H1 (cell line): ENCODE results near the gene GFOD1. TPM values are rescaled to one million over a fixed set of nuclear protein-coding genes. Genes with fewer than 3 reads are reported as not detected.

Experiments
- CTCF ChIA-PET: fragments of 300-600 bp; sonication (Branson Sonifier 250); formaldehyde crosslinking; loops from one replicate; lab custom pipeline; 2021; ENCODE audit not compliant: partially characterized antibody; lab: Charles Lee
- POLR2A ChIA-PET: fragments of 300-600 bp; sonication (Branson Sonifier 250); formaldehyde crosslinking; loops from one replicate; lab custom pipeline; 2021; ENCODE audit warnings: inconsistent platforms; ENCODE audit not compliant: partially characterized antibody; lab: Charles Lee
- DNase-seq, 2 experiments: peaks; one replicate each; pipeline versions ENCODE4 v3.0.0 to v3.0.0-alpha.2; 2010 to 2022; ENCODE audit warnings: low spot score in 2 of 2, low read depth in 1 of 2, mixed read lengths in 1 of 2
- FAIRE-seq: peaks from 2 replicates; lab custom pipeline; 2011; peaks lifted over from hg19 to GRCh38; lab: Jason Lieb, UNC
- H2AFZ ChIP-seq: 2 replicates; pipeline ENCODE4 v1.8.1; 2012; ENCODE audit warnings: low read length, inconsistent platforms
- H2AK5ac ChIP-seq: 2 replicates; pipeline ENCODE4 v1.6.1; 2013; ENCODE audit warnings: low read depth, low read length
- H2BK120ac ChIP-seq: replicated peaks from 2 replicates; pipeline ENCODE3; 2013; ENCODE audit warnings: low read depth, low read length, inconsistent platforms
- H2BK12ac ChIP-seq: 2 replicates; pipeline ENCODE4 v1.6.1; 2013; ENCODE audit warnings: low read depth, low read length
- H2BK15ac ChIP-seq: 2 replicates; pipeline ENCODE4 v1.6.1; 2013; ENCODE audit warnings: low read length
- H2BK20ac ChIP-seq: 2 replicates; pipeline ENCODE4 v1.6.1; 2013; ENCODE audit warnings: low read length
- H2BK5ac ChIP-seq: 2 replicates; pipeline ENCODE4 v1.6.1; 2013; ENCODE audit warnings: low read depth, low read length
- H3K14ac ChIP-seq: 2 replicates; pipeline ENCODE4 v1.6.1; 2013; ENCODE audit warnings: inconsistent platforms; ENCODE audit not compliant: insufficient read length
- H3K18ac ChIP-seq: 2 replicates; pipeline ENCODE4 v1.6.1; 2013; ENCODE audit warnings: low read length; ENCODE audit errors: extremely low read depth
- H3K23ac ChIP-seq: 2 replicates; pipeline ENCODE4 v1.6.1; 2013; ENCODE audit warnings: inconsistent platforms; ENCODE audit not compliant: insufficient read length
- H3K23me2 ChIP-seq: 2 replicates; pipeline ENCODE4 v1.6.1; 2013; ENCODE audit warnings: low read depth, low read length
- H3K27ac ChIP-seq: 2 replicates; pipeline ENCODE4 v1.6.1; 2011; ENCODE audit warnings: low read depth, low read length, inconsistent platforms
- H3K27me3 ChIP-seq, 4 experiments: replicated peaks in 1 of 4; 1 replicate in 1 of 4; 2 replicates in 3 of 4; pipeline versions ENCODE4 v1.6.1 to v1.8.1; 2011 to 2013; ENCODE audit warnings: low read length in 3 of 4, mild to moderate bottlenecking in 3 of 4, inconsistent platforms in 2 of 4, mixed read lengths in 2 of 4, moderate library complexity in 1 of 4; ENCODE audit not compliant: control insufficient read depth in 3 of 4, insufficient read depth in 3 of 4; ENCODE audit errors: extremely low read depth in 1 of 4
- H3K36me3 ChIP-seq, 4 experiments: 2 replicates each; pipeline versions ENCODE4 v1.6.1 to v1.8.1; 2011 to 2013; ENCODE audit warnings: mild to moderate bottlenecking in 4 of 4, low read length in 3 of 4, moderate library complexity in 2 of 4, control low read depth in 1 of 4, inconsistent platforms in 1 of 4; ENCODE audit not compliant: insufficient read depth in 4 of 4, control insufficient read depth in 2 of 4
- H3K4ac ChIP-seq: replicated peaks from 2 replicates; pipeline ENCODE3; 2013; ENCODE audit warnings: low read length, low read depth, mixed read lengths, inconsistent platforms; ENCODE audit not compliant: insufficient read length
- H3K4me1 ChIP-seq, 4 experiments: replicated peaks in 1 of 4; 1 replicate in 1 of 4; 2 replicates in 3 of 4; pipeline versions ENCODE4 v1.6.1 to v1.8.1; 2011 to 2013; ENCODE audit warnings: low read length in 3 of 4, inconsistent platforms in 2 of 4, mixed read lengths in 1 of 4; ENCODE audit not compliant: insufficient read depth in 4 of 4, control insufficient read depth in 3 of 4
- H3K4me2 ChIP-seq, 2 experiments: 2 replicates each; pipeline versions ENCODE4 v1.6.1 to v1.8.1; 2011 to 2013; ENCODE audit warnings: low read depth in 2 of 2, low read length in 2 of 2, control low read depth in 1 of 2, inconsistent platforms in 1 of 2, mild to moderate bottlenecking in 1 of 2; ENCODE audit not compliant: insufficient read depth in 1 of 2
- H3K4me3 ChIP-seq, 4 experiments: fragments of 200-600, 300-600 bp in 1 of 4; sonication (generic), shearing (Covaris generic), sonication (Bioruptor Twin) in 1 of 4; 2 replicates each; pipeline versions ENCODE4 v1.5.1 to v1.8.1; 2011 to 2016; ENCODE audit warnings: low read length in 4 of 4, low read depth in 3 of 4, control low read depth in 2 of 4, inconsistent platforms in 2 of 4, mild to moderate bottlenecking in 2 of 4, mixed read lengths in 1 of 4, moderate library complexity in 1 of 4; ENCODE audit not compliant: insufficient read depth in 2 of 4; ENCODE audit errors: extremely low read depth in 1 of 4
- H3K56ac ChIP-seq: replicated peaks from 2 replicates; pipeline ENCODE3; 2013; ENCODE audit warnings: low read depth, mild to moderate bottlenecking, mixed read lengths, low read length, inconsistent platforms; ENCODE audit not compliant: insufficient read length
- H3K79me1 ChIP-seq: 2 replicates; pipeline ENCODE4 v1.6.1; 2013; ENCODE audit warnings: low read depth, low read length, control low read depth
- H3K79me2 ChIP-seq, 2 experiments: 2 replicates each; pipeline versions ENCODE4 v1.6.1 to v1.8.1; 2012 to 2013; ENCODE audit warnings: low read length in 2 of 2, mild to moderate bottlenecking in 2 of 2, inconsistent platforms in 1 of 2; ENCODE audit not compliant: insufficient read depth in 2 of 2, control insufficient read depth in 1 of 2
- H3K9ac ChIP-seq, 4 experiments: replicated peaks in 1 of 4; 1 replicate in 1 of 4; 2 replicates in 3 of 4; pipeline versions ENCODE4 v1.6.1 to v1.8.1; 2011 to 2013; ENCODE audit warnings: low read depth in 3 of 4, low read length in 3 of 4, control low read depth in 2 of 4, mild to moderate bottlenecking in 2 of 4, moderate library complexity in 2 of 4, inconsistent platforms in 1 of 4; ENCODE audit errors: extremely low read depth in 1 of 4
- H3K9me3 ChIP-seq, 2 experiments: 2 replicates each; pipeline versions ENCODE4 v1.6.1 to v1.8.1; 2012 to 2013; ENCODE audit warnings: mild to moderate bottlenecking in 2 of 2, moderate library complexity in 2 of 2, control low read depth in 1 of 2, inconsistent platforms in 1 of 2, low read depth in 1 of 2, low read length in 1 of 2, mixed read lengths in 1 of 2; ENCODE audit not compliant: insufficient read depth in 2 of 2
- H4K20me1 ChIP-seq, 2 experiments: replicated peaks in 1 of 2; 2 replicates each; pipeline versions ENCODE3 to v1.8.1; 2011 to 2013; ENCODE audit warnings: inconsistent platforms in 2 of 2, low read length in 2 of 2, mild to moderate bottlenecking in 1 of 2; ENCODE audit not compliant: insufficient read depth in 2 of 2, control insufficient read depth in 1 of 2
- H4K5ac ChIP-seq: 2 replicates; pipeline ENCODE4 v1.6.1; 2013; ENCODE audit warnings: low read length, low read depth, mixed read lengths, inconsistent platforms; ENCODE audit not compliant: insufficient read length
- H4K8ac ChIP-seq: 2 replicates; pipeline ENCODE4 v1.8.0; 2013; ENCODE audit warnings: mild to moderate bottlenecking, moderate library complexity, low read length, inconsistent platforms; ENCODE audit not compliant: insufficient read depth; ENCODE audit errors: extremely low read depth
- H4K91ac ChIP-seq: replicated peaks from 2 replicates; pipeline ENCODE3; 2013; ENCODE audit warnings: low read length, mixed read lengths, inconsistent platforms; ENCODE audit not compliant: insufficient read length
- YY1 ChIP-seq: IDR thresholded peaks from 2 replicates; pipeline ENCODE4 v1.6.1; 2011; ENCODE audit warnings: low read depth, mild to moderate bottlenecking, low read length
- WGBS, 2 experiments: shearing (Covaris generic) in 1 of 2; methylation state at CpG; one replicate each; pipeline versions ENCODE4 v1.1.6 to v1.1.7; 2013 to 2015; ENCODE audit warnings: low lambda C conversion rate in 2 of 2, mixed read lengths in 2 of 2, inconsistent platforms in 1 of 2, low coverage in 1 of 2, missing lambda C conversion rate in 1 of 2; ENCODE audit not compliant: insufficient replicate concordance in 2 of 2, insufficient coverage in 1 of 2, insufficient read length in 1 of 2; ENCODE audit errors: extremely low coverage in 1 of 2, missing lambda C conversion rate in 1 of 2; 5-methylcytosine and 5-hydroxymethylcytosine counted together
- polyA plus RNA-seq, 7 experiments: library from polyadenylated mRNA; depleted of rRNA in 3 of 7; stranded (reverse) in 5 of 7; unstranded in 2 of 7; fragments of >200 nt in 5 of 7; fragments of 200-250 nt in 2 of 7; gene quantifications; 1 replicate in 5 of 7; 2 replicates in 1 of 7; 4 replicates in 1 of 7; pipeline versions ENCODE4 v1.2.1 to v1.2.3, GENCODE V29; 2011 to 2013; ENCODE audit warnings: missing spikeins in 2 of 7, mixed read lengths in 2 of 7
- total RNA-seq: library from RNA; stranded (reverse); fragmentation: NEBNext Ultra II Directional; extraction: Animal tissue kit (Norgen Biotek cat#: 25700); gene quantifications from 2 replicates; pipeline ENCODE4 v1.2.1, GENCODE V29; 2021

Gene GFOD1
- total and polyA plus RNA-seq, 2 of the 8 experiments (the other 6 are each of a cell fraction or from before 2014, with no cell fraction given), result 2.5 to 8.8 TPM

DNA sequence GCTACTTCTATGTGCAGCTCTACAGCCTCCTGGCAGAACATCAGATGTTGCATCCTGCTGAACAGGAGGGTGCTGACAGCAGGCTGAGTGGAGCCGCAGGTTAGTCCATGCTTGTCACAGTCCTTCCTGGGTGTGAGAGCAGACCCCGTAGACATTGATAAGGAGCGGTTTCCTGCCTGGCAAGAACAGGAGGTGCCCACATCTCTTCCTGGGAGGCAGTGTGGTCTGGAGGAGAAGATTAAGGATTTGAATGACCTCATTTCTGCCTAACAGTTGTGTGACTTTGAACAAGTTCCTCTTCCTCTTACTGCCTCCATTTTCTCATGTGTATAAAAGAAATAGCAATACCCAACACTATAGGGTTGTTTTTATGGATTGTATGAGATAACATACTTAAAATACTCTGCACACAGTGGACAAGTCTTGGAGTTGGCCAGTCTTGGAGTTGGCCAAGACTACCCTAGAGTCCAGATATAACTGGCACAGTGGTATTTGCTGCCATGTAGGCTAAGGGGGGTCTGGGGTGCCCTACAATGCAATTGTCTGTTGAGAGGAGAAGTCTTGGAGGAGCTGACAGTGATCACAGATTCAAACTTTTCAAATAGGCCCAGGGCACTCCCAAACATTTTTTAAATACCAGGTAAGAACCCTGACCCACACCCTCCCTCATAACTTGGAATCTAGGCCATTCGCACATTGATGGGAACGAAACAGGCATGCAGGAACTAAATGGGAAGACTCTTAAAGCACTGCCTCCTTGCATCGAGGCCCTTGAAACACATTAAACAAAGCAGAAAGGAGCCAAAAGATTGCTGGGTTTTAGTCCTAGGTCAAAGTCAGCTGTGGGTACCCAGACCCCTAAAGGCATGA lies 126.5 kb downstream of the GFOD1 start:
- H3K14ac ChIP-seq, result no peak overlapping the region
- no peaks in the 10 kb centered on the region for H3K27me3 ChIP-seq
- H3K27ac ChIP-seq, result no peak overlapping the region
- WGBS, 2 experiments, result 93% methylated on average over 6 of the region's 6 CpGs; no CpG with 5 or more reads in 1 of the 2 experiments
- H2BK20ac ChIP-seq, result no peak overlapping the region
- no peak overlapping the region for H4K8ac ChIP-seq
- no peak overlapping the region for H2BK15ac ChIP-seq
- no peak overlapping the region for H2BK120ac ChIP-seq
- no peak overlapping the region for H3K4me2 ChIP-seq
- ChIA-PET POLR2A (interaction anchor here (1.7 kb wide), 1 partner anchor 214 kb away, joined by 8 read pairs; the partner anchor contains the start of gene SIRT5), CTCF (interaction anchor here (0.6 to 1.6 kb wide), 4 partner anchors 11 to 1693 kb away, joined by 3 to 8 read pairs (median 4); no protein-coding TSS in a partner anchor)
- no peak overlapping the region for H2AK5ac ChIP-seq
- TF ChIP-seq YY1, result no peak
- FAIRE-seq (no peak), DNase-seq (no peak)
- H4K5ac ChIP-seq, result no peak overlapping the region
- no peak overlapping the region for H2BK5ac ChIP-seq
- no peaks in the 10 kb centered on the region for H3K23me2 ChIP-seq
- H2BK12ac ChIP-seq, result no peak overlapping the region
- H4K91ac ChIP-seq, result no peak overlapping the region
- no peak overlapping the region for H3K9ac ChIP-seq
- H3K56ac ChIP-seq, result no peak overlapping the region
- peaks cover 2 to 14% (median 8%) of the 10 kb centered on the region in 4 experiments; a peak in 5 of 7 replicates for H3K4me1 ChIP-seq
- H3K23ac ChIP-seq, result no peak overlapping the region
- H3K36me3 ChIP-seq, result peaks cover 0 to 4% (median 0%) of the 10 kb centered on the region in 4 experiments; a peak in 1 of 8 replicates
- H4K20me1 ChIP-seq, result no peaks in the 10 kb centered on the region
- no peaks in the 10 kb centered on the region for H3K79me2 ChIP-seq
- no peak overlapping the region for H3K4ac ChIP-seq
- H3K18ac ChIP-seq, result no peak overlapping the region
- no peak overlapping the region for H2AFZ ChIP-seq
- no peaks in the 10 kb centered on the region for H3K79me1 ChIP-seq
- H3K9me3 ChIP-seq, result no peaks in the 10 kb centered on the region
- no peak overlapping the region for H3K4me3 ChIP-seq
